GM21825 (cell line): Measurements from ENCODE around the gene KDM4B.

Experiments
- ATAC-seq: cut with Tn5 transposase; IDR thresholded peaks from one replicate; pipeline ENCODE4 v1.9.1; 2021; ENCODE audit warnings: mild to moderate bottlenecking, moderate library complexity; ENCODE audit not compliant: unreplicated experiment

The KDM4B gene

DNA sequence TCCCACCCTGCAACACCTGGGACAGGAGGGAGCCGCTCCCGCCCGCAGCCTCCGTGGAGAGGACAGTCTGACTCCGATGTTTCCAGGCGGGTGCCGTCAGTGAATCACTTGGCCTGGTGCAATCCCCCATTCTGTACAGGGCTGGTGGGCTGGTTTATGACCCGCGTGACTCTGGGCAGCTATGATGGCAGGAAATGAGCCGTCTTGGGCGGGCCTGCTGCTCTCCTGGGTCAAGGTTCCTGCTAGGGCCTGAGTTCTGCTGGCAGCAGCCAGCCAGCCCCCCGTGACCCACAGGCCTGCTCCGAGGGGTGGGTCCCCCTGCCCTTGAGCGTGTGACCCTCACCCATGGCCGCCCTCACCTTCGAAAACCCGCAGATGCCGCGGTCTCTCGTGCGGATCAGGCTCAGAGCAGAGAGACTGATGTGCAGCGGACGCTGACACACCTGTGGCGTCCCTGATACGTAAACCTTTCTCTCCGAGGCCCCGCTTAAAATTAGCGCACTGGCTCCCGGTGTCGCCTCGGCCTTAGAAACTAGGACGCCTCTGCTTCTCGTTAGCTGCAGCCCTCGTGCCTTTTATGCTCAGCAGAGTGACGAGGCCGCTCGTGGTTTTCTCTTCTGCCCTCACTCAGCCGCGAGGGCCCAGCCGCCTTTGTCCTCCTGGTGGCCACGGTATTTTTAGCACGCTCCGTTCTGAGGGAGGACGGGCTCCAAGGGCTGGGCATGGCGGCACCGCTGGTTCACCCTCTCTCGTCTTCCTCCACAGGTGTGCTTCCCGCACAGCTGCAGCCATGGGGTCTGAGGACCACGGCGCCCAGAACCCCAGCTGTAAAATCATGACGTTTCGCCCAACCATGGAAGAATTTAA is 63.4 kb downstream of the KDM4B start:
- ATAC-seq, result no peak

DNA sequence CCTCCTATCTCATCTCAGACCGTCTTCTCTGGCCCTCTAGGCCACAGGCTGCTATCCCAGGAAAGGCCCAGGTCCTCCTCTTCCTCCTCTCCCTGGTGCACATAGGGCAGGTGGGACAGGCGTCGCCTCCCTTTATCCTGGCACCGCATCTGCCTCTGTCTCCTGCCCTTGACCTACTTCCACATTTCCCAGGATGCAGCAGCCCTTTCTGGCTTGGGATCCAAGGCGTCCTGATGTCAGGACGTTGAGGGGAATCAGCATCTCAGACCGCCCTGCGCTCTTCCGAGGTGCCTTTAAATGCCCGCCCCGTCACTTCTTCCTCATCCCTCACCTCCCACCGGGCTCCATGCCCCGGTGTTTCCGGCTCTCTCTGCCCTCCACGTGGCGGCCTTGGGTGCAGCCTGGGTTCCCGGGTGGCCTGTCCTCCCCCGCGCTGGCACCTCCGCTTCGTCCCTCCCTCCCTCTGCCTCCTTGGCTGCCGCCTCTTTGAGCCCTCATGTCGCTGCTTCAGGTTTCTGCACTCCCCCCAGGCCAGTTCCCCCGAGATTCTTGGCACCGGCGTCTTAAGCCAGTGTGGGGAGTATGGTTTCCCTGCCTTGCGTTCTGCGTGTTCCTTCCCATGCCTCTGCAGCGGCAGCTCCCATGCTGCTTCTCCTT is 66.3 kb downstream of the KDM4B start:
- no peak for ATAC-seq

DNA sequence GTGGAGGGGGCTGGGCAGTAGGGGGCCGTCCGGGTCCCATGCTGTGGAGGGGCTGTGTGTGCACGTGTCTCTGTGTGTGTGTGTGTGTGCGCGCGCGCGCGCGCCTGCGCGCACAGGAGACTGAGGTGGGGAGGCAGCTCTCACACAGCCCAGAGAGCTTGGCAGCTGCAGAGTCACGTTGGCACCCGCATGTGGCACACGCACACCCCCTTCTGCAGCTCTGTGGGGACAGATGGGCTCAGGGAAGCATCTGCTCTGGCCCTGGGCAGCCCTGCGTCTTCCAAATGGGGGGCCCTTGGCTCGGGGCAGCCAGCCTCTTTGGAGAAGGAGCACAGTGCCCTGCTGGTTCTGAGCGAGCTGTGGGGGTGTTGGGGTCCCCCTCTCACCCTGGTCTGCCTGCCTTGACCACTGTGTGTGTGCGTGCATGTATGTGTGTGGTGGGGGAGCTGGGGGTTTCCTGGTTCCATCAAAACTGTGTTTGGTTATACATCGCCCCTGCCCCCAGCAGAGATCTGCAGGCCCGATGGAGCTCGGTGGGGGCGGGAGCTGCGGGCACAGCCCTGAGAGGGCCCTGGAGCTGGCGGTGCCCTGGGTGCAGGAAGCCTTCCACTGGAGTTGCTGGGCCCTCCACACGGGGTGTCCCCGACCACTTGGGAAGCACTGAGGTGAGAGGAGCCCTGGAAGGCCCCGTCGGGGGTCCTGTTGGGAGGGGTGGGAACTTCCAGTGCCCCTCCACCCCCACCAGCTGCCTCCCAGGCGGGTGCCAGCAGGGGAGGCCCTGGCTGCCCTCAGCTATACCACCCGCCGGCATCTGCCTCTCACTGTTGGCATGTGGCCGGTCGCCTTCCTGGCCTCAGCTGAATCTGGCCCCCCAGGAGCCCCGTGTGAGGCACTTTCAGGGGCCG is 67.1 kb downstream of the KDM4B start:
- ATAC-seq, result no peak

DNA sequence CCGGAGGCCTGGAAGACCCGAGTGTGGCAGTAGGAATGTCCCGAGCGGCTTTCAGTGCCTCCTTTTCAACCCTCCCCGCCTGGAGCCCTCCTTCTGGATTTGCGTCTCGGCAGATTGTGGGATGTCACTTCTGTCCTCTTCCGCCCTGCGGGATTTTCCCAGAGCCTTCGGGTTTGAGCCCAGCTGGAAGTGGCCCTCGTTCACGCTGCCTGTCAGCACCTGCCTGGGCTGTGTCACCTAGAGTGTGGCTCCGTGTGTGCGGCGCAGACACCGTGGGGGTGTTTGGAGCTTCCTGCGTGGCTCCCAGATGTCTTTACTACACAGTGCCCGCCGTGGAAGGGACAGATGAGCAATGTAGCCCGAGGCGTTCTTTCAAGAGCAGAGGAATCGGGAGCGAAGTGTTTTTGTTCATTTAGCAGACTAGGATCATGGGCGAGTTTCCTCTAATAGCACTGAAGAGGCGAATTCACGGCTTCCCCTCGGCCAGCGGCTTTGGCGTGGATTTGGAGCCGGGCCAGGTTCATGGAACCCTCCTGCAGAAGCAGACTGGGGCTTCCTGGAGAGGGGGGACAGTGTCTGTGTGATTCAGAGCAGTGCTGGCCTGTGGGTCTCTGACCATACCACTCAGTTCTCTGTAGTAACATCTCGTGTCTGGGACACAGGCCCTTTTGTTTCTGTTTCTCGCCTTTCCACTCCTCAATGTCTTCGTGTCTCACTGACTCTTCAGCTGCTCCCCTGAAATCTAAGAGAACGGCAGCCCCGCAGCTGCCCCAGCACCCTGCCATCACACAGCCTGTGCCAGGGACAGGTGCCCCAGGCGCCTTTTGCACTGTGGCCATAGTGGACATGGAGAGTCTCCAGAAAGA is 68.0 kb downstream of the KDM4B start:
- ATAC-seq, result no peak

DNA sequence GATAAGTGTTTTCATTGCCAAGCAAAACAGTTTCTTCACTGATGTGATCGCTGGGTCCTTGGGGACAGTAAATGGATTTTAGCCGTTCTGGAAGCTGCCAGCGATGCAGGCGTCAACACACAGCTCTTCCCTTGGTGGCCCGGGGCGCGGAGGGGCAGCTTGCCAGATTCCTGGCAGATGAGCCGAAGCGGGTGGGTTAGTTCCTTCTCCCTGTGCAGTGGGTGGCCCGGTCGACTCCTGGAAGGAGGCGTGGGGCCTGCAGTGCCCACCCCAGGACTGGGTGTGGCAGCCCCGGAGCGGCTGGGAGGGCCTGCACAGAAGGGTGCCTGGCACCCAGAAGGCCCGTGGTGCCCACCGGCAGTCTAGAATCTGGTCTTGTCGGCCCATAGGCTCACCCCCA is 69.0 kb downstream of the KDM4B start:
- ATAC-seq, result no peak

DNA sequence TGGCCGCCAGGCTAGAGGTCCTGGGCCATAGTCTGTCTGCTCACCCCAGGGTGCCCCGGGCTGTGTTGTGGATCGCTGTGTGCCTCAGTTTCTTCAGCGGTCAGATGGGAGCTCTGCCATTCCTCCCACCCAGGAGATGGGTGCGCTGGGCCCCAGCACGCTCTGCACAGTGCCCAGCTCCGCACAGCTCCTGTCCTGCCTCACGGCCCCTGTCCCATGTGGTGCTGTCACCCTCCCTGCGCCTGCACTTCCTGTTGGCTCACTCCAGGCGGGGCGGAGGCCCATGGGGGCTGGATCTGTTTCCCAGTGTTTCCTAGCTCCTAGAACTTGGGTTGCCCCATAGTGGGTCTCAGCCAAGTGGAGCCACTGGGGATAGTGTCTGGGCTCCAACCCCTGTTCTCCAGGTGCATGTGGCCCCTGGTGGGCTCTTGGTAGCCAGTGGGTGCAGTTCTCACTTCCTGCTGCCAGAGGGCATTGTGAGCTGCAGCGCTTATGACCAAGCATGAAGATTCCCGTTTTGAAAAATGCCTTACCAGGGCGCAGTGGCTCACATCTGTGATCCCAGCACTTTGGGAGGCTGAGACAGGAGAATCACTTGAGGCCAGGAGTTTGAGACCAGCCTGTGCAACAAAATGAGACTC is 69.8 kb downstream of the KDM4B start:
- no peak for ATAC-seq

DNA sequence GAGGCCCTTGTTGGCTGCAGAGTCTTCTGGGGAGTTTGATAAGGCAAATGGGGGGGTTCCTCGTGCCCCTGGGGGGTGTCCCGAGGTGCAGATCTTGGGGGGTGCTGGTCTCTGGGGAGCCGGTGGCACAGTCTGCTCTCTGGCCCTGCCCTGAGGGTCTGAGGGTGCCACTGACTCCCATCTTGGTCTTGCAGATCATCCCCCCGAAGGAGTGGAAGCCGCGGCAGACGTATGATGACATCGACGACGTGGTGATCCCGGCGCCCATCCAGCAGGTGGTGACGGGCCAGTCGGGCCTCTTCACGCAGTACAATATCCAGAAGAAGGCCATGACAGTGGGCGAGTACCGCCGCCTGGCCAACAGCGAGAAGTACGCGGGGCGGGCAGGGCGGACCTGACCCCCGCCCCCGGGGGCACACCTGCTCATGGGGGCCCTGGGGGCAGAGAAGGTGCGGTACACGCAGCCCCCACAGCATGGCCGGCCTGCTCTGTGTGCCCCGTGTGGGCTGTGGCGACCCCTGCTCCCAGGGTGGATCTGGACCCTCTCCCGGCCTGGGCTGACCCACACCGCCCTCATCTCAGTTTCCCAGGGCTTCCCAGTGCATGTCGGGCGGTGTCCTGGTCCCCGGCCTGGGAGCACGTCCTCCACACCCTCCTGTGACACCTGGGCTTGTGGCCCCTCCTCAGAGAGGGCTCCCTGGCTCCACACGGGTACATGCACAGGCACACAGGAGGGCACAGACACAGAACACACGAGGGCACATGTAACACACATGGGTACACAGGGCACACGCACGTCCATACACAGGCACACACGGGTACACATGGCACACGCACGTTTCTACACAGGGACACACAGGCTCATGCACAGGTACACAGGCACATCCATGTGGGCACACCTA is 71.0 kb downstream of the KDM4B start:
- ATAC-seq, result no peak

DNA sequence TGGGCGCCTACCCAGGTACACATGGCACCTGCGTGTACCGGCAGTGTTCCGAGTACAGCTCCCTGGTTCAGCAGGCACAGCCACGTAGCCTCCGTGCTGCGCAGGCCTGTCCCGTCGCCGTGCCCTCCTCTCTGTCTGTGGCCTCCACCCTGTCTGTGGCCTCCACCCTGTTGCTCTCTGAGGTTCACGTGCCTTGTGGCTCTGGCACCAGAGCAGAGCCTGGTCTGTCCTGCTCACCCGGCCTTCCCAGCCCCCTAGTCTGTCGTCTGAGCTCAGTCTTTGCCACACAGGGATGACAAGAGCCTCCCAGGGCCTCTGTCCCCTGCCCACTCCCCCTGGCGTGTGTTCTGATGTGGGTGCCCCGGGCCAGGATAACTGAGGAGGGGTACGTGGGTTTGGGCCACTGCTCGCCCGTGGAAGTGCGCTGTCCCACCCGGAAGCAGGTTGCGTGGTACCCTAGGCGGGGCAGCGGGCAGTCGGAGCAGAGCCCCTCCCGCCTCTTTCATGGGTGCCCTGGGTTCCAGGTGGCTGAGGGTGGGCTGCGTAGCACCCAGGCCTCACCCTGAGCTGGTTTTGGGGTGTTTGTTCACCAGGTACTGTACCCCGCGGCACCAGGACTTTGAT is 71.7 kb downstream of the KDM4B start:
- ATAC-seq, result no peak

DNA sequence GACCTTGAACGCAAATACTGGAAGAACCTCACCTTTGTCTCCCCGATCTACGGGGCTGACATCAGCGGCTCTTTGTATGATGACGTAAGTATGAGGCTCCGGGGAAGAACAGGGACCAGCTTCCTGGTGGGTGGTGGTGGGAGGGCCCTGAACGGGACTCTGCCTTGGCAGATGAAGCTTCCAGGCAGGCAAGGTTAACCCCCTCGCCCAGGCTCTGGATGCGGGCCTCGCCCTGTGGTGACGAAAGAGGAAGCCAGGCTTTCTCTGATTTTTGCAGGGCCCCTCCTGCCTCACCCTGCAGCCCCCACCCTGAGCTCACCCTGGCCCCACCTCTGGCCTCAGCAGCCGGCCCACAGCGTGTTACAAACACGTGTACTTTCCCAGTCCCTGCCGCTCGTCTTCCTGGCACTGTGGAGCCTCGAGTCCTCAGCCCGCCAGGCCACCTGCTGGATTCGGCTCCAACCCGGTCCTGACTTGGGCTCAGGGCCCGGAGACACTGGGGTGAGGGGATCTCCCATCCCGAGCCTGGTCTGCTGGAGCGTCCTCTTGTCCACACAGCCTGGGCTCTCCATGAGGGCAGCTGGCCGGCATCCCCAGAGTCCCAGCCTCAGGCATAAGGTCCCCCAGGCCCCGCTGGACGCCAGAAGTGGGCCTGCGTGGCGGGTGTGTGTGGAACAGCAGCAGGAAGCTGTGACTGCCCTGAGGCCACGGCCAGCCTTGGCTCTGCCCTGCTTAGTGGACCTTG is 72.4 kb downstream of the KDM4B start:
- ATAC-seq, result no peak

DNA sequence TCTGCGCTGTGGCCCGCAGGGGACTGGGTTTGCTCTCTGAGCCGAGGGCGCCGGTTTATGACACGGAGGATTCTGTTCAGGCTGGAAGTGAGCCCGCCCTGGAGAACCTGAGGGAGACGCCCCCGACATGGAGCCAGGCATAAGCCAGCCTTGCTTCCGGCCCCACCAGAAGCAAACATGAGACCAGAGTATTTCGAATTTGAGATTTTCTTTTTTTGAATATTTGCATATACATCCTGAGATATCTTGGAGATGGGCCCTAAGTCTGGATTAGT is 72.9 kb downstream of the KDM4B start:
- no peak for ATAC-seq

DNA sequence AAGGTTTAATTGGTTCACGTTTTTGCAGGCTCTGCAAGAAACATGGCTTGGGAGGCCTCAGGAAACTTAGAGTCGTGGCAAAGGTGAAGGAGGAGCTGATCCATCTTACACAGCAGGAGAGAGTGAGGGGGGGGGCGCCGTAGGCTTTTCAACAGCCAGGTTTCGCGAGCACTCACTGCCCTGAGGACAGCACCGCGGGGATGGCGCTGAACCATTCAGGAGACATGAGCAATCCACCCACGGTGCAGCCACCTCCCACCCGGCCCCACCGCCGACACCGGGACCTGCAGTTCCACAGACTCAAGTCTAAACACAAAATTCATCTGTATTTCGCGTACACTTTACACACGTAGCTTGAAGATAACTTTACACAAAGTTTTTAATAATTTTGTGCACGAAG is 73.6 kb downstream of the KDM4B start:
- no peak for ATAC-seq

DNA sequence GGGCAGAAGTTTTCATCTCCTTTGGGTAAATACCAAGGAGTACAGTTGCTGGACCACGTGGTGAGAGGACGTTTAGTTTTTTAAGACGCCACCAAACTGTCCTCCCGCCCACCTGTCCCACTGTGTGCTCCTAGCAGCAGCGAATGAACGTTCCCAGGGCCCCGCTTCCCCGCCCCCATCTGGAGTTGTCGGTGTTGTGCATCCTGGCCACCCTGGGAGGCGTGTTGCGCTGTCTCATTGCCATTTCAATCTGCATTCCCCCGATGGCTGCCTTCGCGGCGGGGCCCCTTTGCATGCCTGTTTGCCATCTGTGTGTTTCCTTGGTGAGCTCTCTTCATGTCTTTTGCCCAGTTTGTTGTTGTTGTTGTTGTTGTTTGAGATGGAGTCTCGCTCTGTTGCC is 76.1 kb downstream of the KDM4B start:
- no peak for ATAC-seq

DNA sequence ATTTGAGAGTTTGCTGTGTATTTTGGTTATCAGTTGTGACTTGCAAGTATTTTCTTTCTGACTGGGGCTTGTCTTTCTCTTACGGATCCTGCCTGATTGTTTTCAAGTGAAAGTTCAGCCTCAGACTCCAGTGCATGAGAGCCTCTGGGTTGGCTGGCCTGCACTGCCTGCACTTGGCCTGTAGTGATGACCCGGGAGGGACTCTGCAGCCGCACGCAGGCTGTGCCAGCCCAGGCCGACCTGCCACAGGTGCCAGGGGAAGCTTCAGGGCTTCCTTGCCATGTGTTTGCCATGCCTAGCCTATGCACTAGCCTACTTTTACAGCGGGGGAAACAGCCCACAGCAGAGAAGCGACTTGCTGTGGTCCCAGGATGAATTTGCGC is 77.0 kb downstream of the KDM4B start:
- ATAC-seq, result no peak

DNA sequence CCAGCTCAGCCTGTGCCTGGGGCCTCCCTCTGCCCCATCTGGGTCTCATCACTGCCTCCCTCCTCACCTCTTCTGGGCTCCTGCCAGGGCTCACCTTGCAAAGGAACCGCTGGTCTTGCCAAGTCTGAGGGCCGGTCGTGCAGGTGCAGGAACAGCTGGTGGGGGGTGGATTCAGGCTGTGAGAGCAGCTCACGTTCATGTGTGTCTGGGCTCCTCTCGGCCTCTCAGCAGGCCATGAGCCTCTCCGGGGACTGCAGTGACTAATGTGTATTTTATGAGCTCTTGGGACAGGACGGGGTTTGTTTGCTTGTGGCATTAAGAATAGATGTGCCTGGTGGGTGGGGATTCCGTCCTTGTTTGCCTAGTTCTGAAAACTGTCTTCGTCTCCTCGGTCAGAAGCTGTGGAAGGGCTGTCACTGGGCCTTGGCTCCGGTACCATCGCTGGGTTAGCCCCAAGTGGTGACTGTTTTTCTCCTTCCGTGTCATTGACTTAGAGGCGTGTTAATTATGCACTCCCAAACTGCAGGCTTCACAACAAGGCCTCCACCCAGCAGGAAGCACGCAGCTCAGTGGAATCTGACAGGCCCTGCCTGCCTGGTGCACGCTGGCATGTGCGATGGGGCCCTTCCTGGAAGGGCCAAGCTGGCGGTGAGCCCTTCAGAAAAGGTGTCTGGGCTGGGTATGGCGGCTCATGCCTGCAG is 77.6 kb downstream of the KDM4B start:
- no peak for ATAC-seq

DNA sequence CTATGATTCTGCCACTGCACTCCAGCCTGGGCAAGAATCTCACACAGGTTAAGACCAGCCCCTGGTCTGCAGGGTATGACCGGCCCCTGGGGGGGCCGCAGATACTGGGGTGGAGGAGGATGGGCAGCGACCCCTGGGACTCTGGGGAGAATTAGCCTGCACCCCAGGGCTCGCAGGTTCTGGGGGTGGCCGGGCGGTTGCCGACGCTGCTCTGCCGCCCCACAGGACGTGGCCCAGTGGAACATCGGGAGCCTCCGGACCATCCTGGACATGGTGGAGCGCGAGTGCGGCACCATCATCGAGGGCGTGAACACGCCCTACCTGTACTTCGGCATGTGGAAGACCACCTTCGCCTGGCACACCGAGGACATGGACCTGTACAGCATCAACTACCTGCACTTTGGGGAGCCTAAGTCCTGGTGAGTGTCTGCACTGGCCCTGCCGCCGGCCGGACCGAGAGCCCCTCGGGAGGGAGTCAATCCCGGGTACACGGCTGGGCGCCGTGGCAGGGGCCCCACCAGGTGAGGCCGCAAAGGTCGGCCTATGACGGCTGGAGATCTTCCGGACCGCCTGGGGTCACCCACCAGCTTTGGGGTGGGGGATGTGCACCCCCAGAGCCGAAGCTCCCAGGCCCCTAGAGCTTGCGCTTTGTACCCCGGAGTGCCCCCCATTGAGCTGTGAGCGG is 78.5 kb downstream of the KDM4B start:
- ATAC-seq, result no peak

DNA sequence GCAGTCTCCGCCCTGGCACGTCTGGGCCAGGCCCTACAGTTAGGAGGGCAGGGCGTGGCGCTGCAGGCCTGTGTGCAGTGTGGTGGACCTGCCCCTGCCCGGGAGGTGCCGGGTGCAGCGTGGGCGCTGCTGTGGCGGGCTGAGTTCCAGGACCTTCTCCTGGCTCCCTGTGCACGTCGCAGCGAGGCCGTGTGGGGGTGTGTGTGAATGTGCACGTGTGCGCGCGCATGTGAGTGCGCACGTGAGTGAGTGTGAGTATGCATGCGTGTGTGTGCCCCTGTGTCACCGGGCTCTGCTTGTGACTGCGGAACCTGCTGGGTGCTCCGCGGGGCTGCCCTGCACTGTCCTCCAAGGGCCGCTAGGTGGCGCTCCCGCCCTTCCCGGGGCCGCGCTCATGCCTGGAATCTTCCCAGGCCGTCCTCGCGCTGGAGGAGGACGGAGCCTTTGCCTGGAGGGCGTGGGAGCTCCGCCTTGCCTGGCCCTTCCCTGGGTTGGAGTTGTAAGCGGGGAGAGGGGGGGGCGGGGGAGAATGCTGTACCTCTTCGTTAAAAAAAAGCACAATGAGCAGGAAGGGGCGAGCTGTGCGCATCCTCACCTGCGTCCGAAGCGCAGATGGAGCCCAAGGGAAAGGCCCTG is 79.3 kb downstream of the KDM4B start:
- no peak for ATAC-seq
